Fibroblast of lung (primary cell): Measurements from ENCODE around the gene CCDC150.

Source experiments
- CTCF ChIP-seq, 2 donors: IDR thresholded peaks in 1 of 2; conservative IDR thresholded peaks in 1 of 2; 1 replicate in 1 of 2; 2 replicates in 1 of 2; pipeline ENCODE4 v1.5.1; 2011 to 2012; ENCODE audit warnings: low read length in 2 of 2, control low read depth in 1 of 2, inconsistent platforms in 1 of 2, low read depth in 1 of 2, mild to moderate bottlenecking in 1 of 2
- EZH2 ChIP-seq: IDR thresholded peaks from 2 replicates; pipeline ENCODE4 v1.5.1; 2012; ENCODE audit warnings: low read length, control low read depth, mild to moderate bottlenecking; ENCODE audit errors: missing control alignments

GRCh38 chr2:196711625-196712024, 72.1 kb downstream of the CCDC150 start:
- TF ChIP-seq EZH2 (no peak), CTCF (conservative IDR thresholded peaks at IDR 0.05 in 1 of 2, IDR thresholded peaks at IDR 0.05 in 1 of 2; ENCODE audit: low read depth in 1 of 2, low read length in 2 of 2) (no peak)
